Measurements from ENCODE around the gene SEC16A.

The SEC16A gene

GRCh38 chr9:136399176-136400037 lies 83.4 kb downstream of the SEC16A start:
- peak; percentile 53 for DNase-seq

DNA sequence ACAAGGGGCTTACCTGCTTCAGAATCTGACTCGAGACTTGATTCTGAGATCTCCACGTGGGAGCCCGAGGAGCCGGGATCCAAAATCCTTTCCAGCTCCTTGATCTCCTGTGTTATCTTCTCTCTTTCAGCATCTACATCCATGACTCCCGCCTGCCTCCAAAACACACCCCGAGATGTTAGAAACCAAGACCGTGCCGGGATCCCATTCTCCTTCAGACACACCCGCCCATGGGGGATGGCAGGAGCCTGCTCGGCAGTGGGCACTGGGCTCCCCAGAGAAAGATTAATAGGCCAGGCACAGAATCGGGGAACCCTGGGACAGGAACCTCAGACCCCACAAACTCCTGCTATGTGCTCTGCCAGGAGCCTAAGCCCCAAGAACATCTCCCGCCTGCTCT lies 84.6 kb downstream of the SEC16A start:
- DNase-seq, result no peak

GRCh38 chr9:136397643-136398042 lies 85.2 kb downstream of the SEC16A start:
- no peak for DNase-seq

GRCh38 chr9:136396219-136396515 lies 86.7 kb downstream of the SEC16A start:
- no peak for DNase-seq

DNA sequence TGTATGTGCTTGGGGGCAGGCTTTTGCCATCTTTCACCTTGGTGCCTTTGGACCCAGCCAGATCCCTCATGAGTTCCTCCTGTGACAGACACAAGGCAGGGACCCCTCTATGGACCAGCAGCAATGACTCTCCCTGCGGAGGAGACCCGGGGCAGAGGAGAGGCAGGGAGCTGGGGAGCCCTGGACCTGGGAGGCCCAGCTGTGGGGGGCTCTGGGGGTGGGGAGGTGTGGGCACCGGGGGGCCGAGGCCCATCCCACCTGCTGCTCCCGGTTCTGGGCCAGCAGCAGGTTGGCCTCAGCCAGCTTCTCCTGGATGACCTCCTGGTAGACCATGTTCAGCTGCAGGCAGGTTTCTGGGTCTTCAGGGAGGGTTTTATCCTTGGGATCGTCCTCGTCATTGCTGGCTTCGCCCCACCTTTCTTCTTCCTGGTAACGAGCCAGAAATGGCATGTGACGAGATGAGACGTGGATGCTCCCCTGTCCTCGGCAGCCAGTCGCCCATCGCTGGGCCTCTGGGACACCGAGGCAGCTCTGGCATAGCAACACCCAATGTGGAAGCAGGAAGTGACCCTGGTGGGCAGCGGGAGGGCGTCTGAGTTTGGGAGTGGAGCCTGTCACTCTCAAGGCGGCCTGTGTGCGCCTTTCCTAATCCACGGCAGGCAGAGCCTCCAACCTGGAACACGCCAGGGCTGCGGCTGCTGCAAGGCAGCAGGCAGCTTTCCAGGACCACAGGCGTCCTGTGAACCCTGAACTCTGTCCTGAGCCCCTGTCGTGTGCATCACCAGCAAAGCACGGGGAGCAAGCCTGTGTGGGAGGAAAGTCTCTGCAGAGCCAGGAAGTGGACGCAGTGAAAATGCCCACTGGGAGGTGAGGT lies 87.3 kb downstream of the SEC16A start:
- no peak for DNase-seq

DNA sequence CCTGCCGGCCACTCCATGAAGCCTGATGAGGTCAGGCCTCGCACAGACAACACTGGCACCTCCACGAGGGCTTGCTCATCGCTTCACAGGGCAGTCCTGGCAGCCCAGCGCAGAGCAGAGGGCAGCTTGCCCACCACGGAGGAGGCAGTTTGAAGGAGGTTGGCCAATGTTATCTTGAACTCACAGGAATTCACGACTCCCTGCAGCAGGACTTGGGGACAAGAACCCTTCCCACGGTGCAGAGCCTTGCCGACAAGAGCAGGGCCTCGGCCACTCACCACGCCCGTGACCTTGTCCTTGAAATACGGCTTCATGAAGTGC lies 87.9 kb downstream of the SEC16A start:
- DNase-seq, result no peak

GRCh38 chr9:136394312-136395019 lies 88.4 kb downstream of the SEC16A start:
- no peak for DNase-seq

- DNase-seq, result no peak
These were observed 89.3 kb downstream of the SEC16A start for GRCh38 chr9:136393531-136393930.

DNA sequence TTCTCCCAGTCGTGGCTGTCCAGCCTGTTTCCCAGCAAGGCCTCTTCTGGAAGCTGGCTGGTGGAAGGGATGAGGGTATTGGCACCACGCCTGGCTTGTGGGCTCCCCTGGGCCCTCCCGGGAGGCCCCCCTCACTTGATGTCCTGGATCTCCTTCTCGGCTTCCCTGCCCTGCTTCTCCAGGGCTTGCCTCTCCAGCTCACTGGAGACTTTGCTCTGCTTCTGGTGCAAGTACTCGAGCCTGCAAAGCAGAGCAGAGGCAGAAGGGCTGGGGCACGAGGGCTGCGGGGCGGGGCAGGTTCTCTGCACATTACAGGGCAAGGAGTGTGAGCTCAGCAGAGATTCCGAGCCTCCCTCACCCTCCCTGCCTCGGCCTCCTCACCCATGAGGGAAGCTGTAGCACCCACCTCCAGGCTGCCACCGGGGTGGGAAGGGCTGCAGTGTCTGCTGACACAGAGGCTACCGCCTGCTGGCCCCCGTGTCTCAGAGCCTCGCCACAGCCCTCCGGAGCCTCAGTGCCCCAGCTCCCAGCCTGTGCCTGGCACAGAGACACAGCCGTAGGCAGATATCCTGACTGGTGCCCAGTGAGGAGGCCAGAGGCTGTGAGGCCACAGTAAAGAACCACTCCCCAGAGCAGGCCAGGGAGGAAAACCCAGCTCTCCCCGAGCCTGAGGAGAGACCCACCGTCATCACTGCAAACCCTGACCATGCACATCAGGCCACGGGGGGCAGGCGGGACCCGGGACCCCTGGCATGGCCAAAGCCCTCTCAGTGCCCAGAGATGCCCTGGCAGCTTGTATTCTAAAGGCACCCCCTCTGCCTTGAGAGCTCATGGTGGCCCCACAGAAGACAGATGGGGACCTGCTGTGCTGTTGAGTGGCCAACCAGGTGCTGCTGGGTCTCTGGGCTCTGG lies 90.0 kb downstream of the SEC16A start:
- DNase-seq, result no peak

GRCh38 chr9:136391737-136392537 lies 90.9 kb downstream of the SEC16A start:
- DNase-seq, result no peak
